HUES64 (cell line): ENCODE measurements around the gene SERPINE2.

ENCODE experiments used
- H3K27ac ChIP-seq: 2 replicates; pipeline ENCODE4 v1.7.0; 2013; ENCODE audit warnings: low read depth, low read length, inconsistent platforms
- H3K27me3 ChIP-seq: 2 replicates; pipeline ENCODE4 v1.6.1; 2013; ENCODE audit warnings: mild to moderate bottlenecking, low read length; ENCODE audit not compliant: insufficient read depth
- H3K36me3 ChIP-seq: 2 replicates; pipeline ENCODE4 v1.6.1; 2013; ENCODE audit warnings: mild to moderate bottlenecking, low read length; ENCODE audit not compliant: insufficient read depth
- H3K4me1 ChIP-seq: 2 replicates; pipeline ENCODE4 v1.6.1; 2013; ENCODE audit warnings: mild to moderate bottlenecking, low read length, moderate library complexity; ENCODE audit not compliant: insufficient read depth
- H3K4me3 ChIP-seq: 2 replicates; pipeline ENCODE4 v1.5.1; 2013; ENCODE audit warnings: mild to moderate bottlenecking, low read length, moderate library complexity
- H3K9ac ChIP-seq: 2 replicates; pipeline ENCODE4 v1.6.1; 2013; ENCODE audit warnings: mild to moderate bottlenecking, low read depth, low read length
- H3K9me3 ChIP-seq: 2 replicates; pipeline ENCODE4 v1.6.1; 2013; ENCODE audit warnings: low read depth, low read length; ENCODE audit not compliant: insufficient read depth
- WGBS: fragments of 150-250, 120-280 bp; methylation state at CpG from one replicate; pipeline ENCODE4 v1.1.7; 2013; ENCODE audit warnings: missing lambda C conversion rate; 5-methylcytosine and 5-hydroxymethylcytosine counted together

Gene SERPINE2

GRCh38 chr2:224030786-224031185 is 8.3 kb downstream of the SERPINE2 start:
- Histone ChIP-seq H3K27me3 (peaks cover 8% of the 10 kb centered on the region; the same call in 1 of the 2 replicates), H3K4me1 (peaks cover 37% of the 10 kb centered on the region), H3K36me3 (no peaks in the 10 kb centered on the region), H3K9me3 (no peaks in the 10 kb centered on the region), H3K27ac (no peak overlapping the region), H3K9ac (no peak overlapping the region), H3K4me3 (no peak overlapping the region)
- 96% methylated on average over 7 of the region's 7 CpGs for WGBS

GRCh38 chr2:224029876-224030275 is 9.2 kb downstream of the SERPINE2 start:
- no peak overlapping the region for H3K4me3 ChIP-seq
- H3K36me3 ChIP-seq = no peaks in the 10 kb centered on the region
- peaks cover 43% of the 10 kb centered on the region for H3K4me1 ChIP-seq
- H3K27me3 ChIP-seq = peaks cover 8% of the 10 kb centered on the region; the same call in 1 of the 2 replicates
- no peak overlapping the region for H3K9ac ChIP-seq
- WGBS = 91% methylated on average over 6 of the region's 6 CpGs
- no peak overlapping the region for H3K27ac ChIP-seq
- H3K9me3 ChIP-seq = no peaks in the 10 kb centered on the region

GRCh38 chr2:224027931-224028330 is 11.2 kb downstream of the SERPINE2 start:
- Histone ChIP-seq H3K4me3 (no peak overlapping the region), H3K27me3 (peaks cover 8% of the 10 kb centered on the region; the same call in 1 of the 2 replicates), H3K9ac (no peak overlapping the region), H3K9me3 (no peaks in the 10 kb centered on the region), H3K36me3 (no peaks in the 10 kb centered on the region), H3K27ac (no peak overlapping the region), H3K4me1 (peaks cover 50% of the 10 kb centered on the region)
- 71% methylated on average over 5 of the region's 5 CpGs for whole genome bisulfite sequencing

GRCh38 chr2:224027070-224027469 is 12.0 kb downstream of the SERPINE2 start:
- H3K4me1 ChIP-seq = peaks cover 42% of the 10 kb centered on the region
- H3K27ac ChIP-seq = no peak overlapping the region
- 6% methylated on average over 5 of the region's 5 CpGs for WGBS
- no peak overlapping the region for H3K9ac ChIP-seq
- no peaks in the 10 kb centered on the region for H3K9me3 ChIP-seq
- H3K36me3 ChIP-seq = no peaks in the 10 kb centered on the region
- H3K27me3 ChIP-seq = peaks cover 8% of the 10 kb centered on the region; the same call in 1 of the 2 replicates
- H3K4me3 ChIP-seq = no peak overlapping the region

GRCh38 chr2:224025874-224026273 is 13.2 kb downstream of the SERPINE2 start:
- H3K9me3 ChIP-seq = no peaks in the 10 kb centered on the region
- peaks cover 8% of the 10 kb centered on the region; the same call in 1 of the 2 replicates for H3K27me3 ChIP-seq
- H3K27ac ChIP-seq = no peak overlapping the region
- H3K36me3 ChIP-seq = no peaks in the 10 kb centered on the region
- H3K4me3 ChIP-seq = no peak overlapping the region
- peaks cover 38% of the 10 kb centered on the region for H3K4me1 ChIP-seq
- no peak overlapping the region for H3K9ac ChIP-seq
- 86% methylated on average over 7 of the region's 7 CpGs for WGBS

- WGBS = 61% methylated on average over 4 of the region's 4 CpGs
- Histone ChIP-seq H3K4me3 (no peak overlapping the region), H3K27me3 (peaks cover 8% of the 10 kb centered on the region; the same call in 1 of the 2 replicates), H3K9me3 (no peaks in the 10 kb centered on the region), H3K4me1 (peaks cover 38% of the 10 kb centered on the region), H3K36me3 (no peaks in the 10 kb centered on the region), H3K9ac (no peak overlapping the region), H3K27ac (no peak overlapping the region)
These were observed 14.8 kb downstream of the SERPINE2 start for GRCh38 chr2:224024270-224024669.

GRCh38 chr2:224023188-224023587 is 15.9 kb downstream of the SERPINE2 start:
- H3K4me3 ChIP-seq = no peak overlapping the region
- no peak overlapping the region for H3K27ac ChIP-seq
- no peaks in the 10 kb centered on the region for H3K36me3 ChIP-seq
- no peak overlapping the region for H3K9ac ChIP-seq
- H3K27me3 ChIP-seq = peaks cover 5% of the 10 kb centered on the region; the same call in 1 of the 2 replicates
- no peaks in the 10 kb centered on the region for H3K9me3 ChIP-seq
- peaks cover 36% of the 10 kb centered on the region for H3K4me1 ChIP-seq
- WGBS = 81% methylated on average over 1 of the region's 1 CpG

- peaks cover 30% of the 10 kb centered on the region for H3K4me1 ChIP-seq
- no peaks in the 10 kb centered on the region for H3K36me3 ChIP-seq
- H3K27me3 ChIP-seq = no peaks in the 10 kb centered on the region
- H3K4me3 ChIP-seq = no peak overlapping the region
- H3K27ac ChIP-seq = no peak overlapping the region
- no peak overlapping the region for H3K9ac ChIP-seq
- H3K9me3 ChIP-seq = no peaks in the 10 kb centered on the region
These were observed 16.6 kb downstream of the SERPINE2 start for GRCh38 chr2:224022486-224022885.

GRCh38 chr2:224020523-224020922 is 18.6 kb downstream of the SERPINE2 start:
- no peak overlapping the region for H3K9ac ChIP-seq
- peaks cover 12% of the 10 kb centered on the region for H3K4me1 ChIP-seq
- H3K9me3 ChIP-seq = no peaks in the 10 kb centered on the region
- H3K27ac ChIP-seq = no peak overlapping the region
- H3K27me3 ChIP-seq = no peaks in the 10 kb centered on the region
- no peaks in the 10 kb centered on the region for H3K36me3 ChIP-seq
- WGBS = 98% methylated on average over 3 of the region's 3 CpGs
- no peak overlapping the region for H3K4me3 ChIP-seq

- no peak overlapping the region for H3K27ac ChIP-seq
- H3K9ac ChIP-seq = no peak overlapping the region
These were observed 21.1 kb downstream of the SERPINE2 start for GRCh38 chr2:224017957-224018356.

GRCh38 chr2:224016963-224017362 is 22.1 kb downstream of the SERPINE2 start:
- no peaks in the 10 kb centered on the region for H3K36me3 ChIP-seq

More at GRCh38 chr2:224017957-224018356, 21.1 kb downstream of the SERPINE2 start:
- 85% methylated on average over 4 of the region's 4 CpGs for WGBS
- Histone ChIP-seq H3K4me3 (no peak overlapping the region), H3K4me1 (no peaks in the 10 kb centered on the region), H3K9me3 (no peaks in the 10 kb centered on the region), H3K27me3 (no peaks in the 10 kb centered on the region), H3K36me3 (no peaks in the 10 kb centered on the region)

GRCh38 chr2:224014336-224014735 is 24.8 kb downstream of the SERPINE2 start:
- no peaks in the 10 kb centered on the region for H3K9me3 ChIP-seq

More at GRCh38 chr2:224016963-224017362, 22.1 kb downstream of the SERPINE2 start:
- Histone ChIP-seq H3K9me3 (no peaks in the 10 kb centered on the region), H3K4me3 (no peak overlapping the region), H3K4me1 (no peaks in the 10 kb centered on the region), H3K9ac (no peak overlapping the region), H3K27ac (no peak overlapping the region), H3K27me3 (no peaks in the 10 kb centered on the region)
- WGBS = 61% methylated on average over 3 of the region's 3 CpGs

More at GRCh38 chr2:224014336-224014735, 24.8 kb downstream of the SERPINE2 start:
- Histone ChIP-seq H3K27ac (no peak overlapping the region), H3K4me3 (no peak overlapping the region), H3K4me1 (peaks cover 16% of the 10 kb centered on the region), H3K36me3 (no peaks in the 10 kb centered on the region), H3K27me3 (no peaks in the 10 kb centered on the region), H3K9ac (no peak overlapping the region)
- 90% methylated on average over 4 of the region's 4 CpGs for WGBS
